Neutrophil (primary cell): ENCODE data around the gene NKIRAS1.
"Not testable (repeated sequence)": the region's sequence is repeated elsewhere in the genome, so short reads cannot be mapped to it uniquely, and the experiment has no call there.

Experiments used
- H3K27ac ChIP-seq: fragments of 200-600 bp; sonication (generic); 2 replicates; pipeline ENCODE4 v1.5.1; 2016; ENCODE audit warnings: mild to moderate bottlenecking, moderate library complexity
- H3K27me3 ChIP-seq: fragments of 200-600 bp; sonication (generic); 2 replicates; pipeline ENCODE4 v1.6.0; 2016; ENCODE audit warnings: mild to moderate bottlenecking
- H3K36me3 ChIP-seq: fragments of 200-600 bp; sonication (generic); 2 replicates; pipeline ENCODE4 v1.5.1; 2017
- H3K4me1 ChIP-seq, 2 experiments: fragments of 200-600 bp in 1 of 2; sonication (generic) in 1 of 2; 1 replicate in 1 of 2; 2 replicates in 1 of 2; pipeline versions ENCODE4 v1.5.1 to v1.6.1; 2013 to 2016; ENCODE audit warnings: low read depth in 1 of 2, low read length in 1 of 2, mild to moderate bottlenecking in 1 of 2, moderate library complexity in 1 of 2; ENCODE audit not compliant: control insufficient read depth in 1 of 2, insufficient read depth in 1 of 2
- H3K4me3 ChIP-seq, 2 experiments: fragments of 200-600 bp in 1 of 2; sonication (generic) in 1 of 2; 1 replicate in 1 of 2; 2 replicates in 1 of 2; pipeline ENCODE4 v1.5.1; 2013 to 2016; ENCODE audit warnings: low read depth in 1 of 2, low read length in 1 of 2, mild to moderate bottlenecking in 1 of 2, moderate library complexity in 1 of 2
- H3K9me3 ChIP-seq: fragments of 200-600 bp; sonication (generic); 2 replicates; pipeline ENCODE4 v1.5.1; 2016
- CTCF ChIP-seq: fragments of 200-600 bp; sonication (generic); IDR thresholded peaks from 2 replicates; pipeline ENCODE4 v1.5.1; 2016; ENCODE audit warnings: antibody characterized with exemption

Gene NKIRAS1

GRCh38 chr3:23888617-23889228 is 28.1 kb downstream of the NKIRAS1 start:
- Histone ChIP-seq H3K4me1 (peaks cover 62 to 73% of the 10 kb centered on the region in 2 experiments), H3K27ac (peak overlapping the region; percentile 64), H3K4me3 (no peak overlapping the region), H3K36me3 (no peaks in the 10 kb centered on the region), H3K9me3 (no peaks in the 10 kb centered on the region), H3K27me3 (no peaks in the 10 kb centered on the region)
- peak; percentile 77 for TF ChIP-seq CTCF

GRCh38 chr3:23886311-23886710 is 30.5 kb downstream of the NKIRAS1 start:
- H3K27me3 ChIP-seq = no peaks in the 10 kb centered on the region
- peaks cover 4% of the 10 kb centered on the region for H3K36me3 ChIP-seq
- H3K4me3 ChIP-seq = no peak overlapping the region
- TF ChIP-seq CTCF = no peak
- no peaks in the 10 kb centered on the region for H3K9me3 ChIP-seq
- peaks cover 38 to 56% of the 10 kb centered on the region in 2 experiments for H3K4me1 ChIP-seq
- H3K27ac ChIP-seq = no peak overlapping the region

GRCh38 chr3:23885210-23885609 is 31.6 kb downstream of the NKIRAS1 start:
- Histone ChIP-seq H3K36me3 (peaks cover 4% of the 10 kb centered on the region), H3K27ac (peak overlapping the region; percentile 32), H3K4me1 (peaks cover 32 to 56% of the 10 kb centered on the region in 2 experiments), H3K27me3 (no peaks in the 10 kb centered on the region), H3K4me3 (no peak overlapping the region), H3K9me3 (no peaks in the 10 kb centered on the region)
- no peak for TF ChIP-seq CTCF

- H3K27me3 ChIP-seq = no peaks in the 10 kb centered on the region
- H3K4me1 ChIP-seq = peaks cover 26 to 51% of the 10 kb centered on the region in 2 experiments
- peak overlapping the region; percentile 32 for H3K27ac ChIP-seq
- H3K9me3 ChIP-seq = no peaks in the 10 kb centered on the region
- no peak overlapping the region for H3K4me3 ChIP-seq
- H3K36me3 ChIP-seq = peaks cover 4% of the 10 kb centered on the region
- no peak for TF ChIP-seq CTCF
These were observed 32.3 kb downstream of the NKIRAS1 start for GRCh38 chr3:23884481-23884880.

- H3K9me3 ChIP-seq = no peaks in the 10 kb centered on the region
- no peak overlapping the region for H3K4me3 ChIP-seq
- peaks cover 34 to 58% of the 10 kb centered on the region in 2 experiments for H3K4me1 ChIP-seq
- H3K27me3 ChIP-seq = no peaks in the 10 kb centered on the region
- TF ChIP-seq CTCF = no peak
- H3K36me3 ChIP-seq = peaks cover 4% of the 10 kb centered on the region
- no peak overlapping the region for H3K27ac ChIP-seq
These were observed 34.3 kb downstream of the NKIRAS1 start for GRCh38 chr3:23882487-23882918.

- not testable (repeated sequence) for H3K27me3 ChIP-seq, H3K36me3 ChIP-seq, H3K9me3 ChIP-seq, H3K27ac ChIP-seq, H3K4me3 ChIP-seq
- peaks cover 39 to 63% of the 10 kb centered on the region in 2 experiments for H3K4me1 ChIP-seq
These were observed 34.8 kb downstream of the NKIRAS1 start for GRCh38 chr3:23881993-23882392.
